ENCODE measurements around the gene CFAP221.

Gene CFAP221

DNA sequence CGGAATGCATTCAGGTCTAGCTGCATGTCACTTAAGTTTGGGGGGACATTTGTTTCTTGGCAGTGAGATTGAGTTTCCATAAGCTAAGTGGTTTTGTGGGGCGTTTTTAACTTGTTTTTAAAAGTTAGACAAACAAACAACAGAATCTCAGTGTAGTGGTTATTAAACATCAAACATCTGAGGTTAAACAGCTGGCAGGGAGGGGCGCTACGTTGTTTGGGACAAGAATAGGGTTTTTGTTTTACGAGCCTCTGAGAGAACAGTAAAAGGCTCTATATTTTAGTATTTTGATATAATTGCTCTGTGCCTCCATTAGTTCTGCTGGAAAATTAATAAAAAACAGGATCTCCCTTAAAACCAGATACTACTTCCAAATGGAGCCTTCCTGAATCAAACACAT lies 93.1 kb downstream of the CFAP221 start:
- no peak overlapping the region for H3K4me3 Mint-ChIP-seq
- no peaks in the 10 kb centered on the region for H3K9me3 Mint-ChIP-seq (ENCODE audit: low read depth)
- peaks cover under 1% of the 10 kb centered on the region for H3K27me3 Mint-ChIP-seq
- no peaks in the 10 kb centered on the region for H3K4me1 Mint-ChIP-seq (ENCODE audit: low read depth)
- H3K27ac Mint-ChIP-seq = no peak overlapping the region
- H3K36me3 Mint-ChIP-seq = no peaks in the 10 kb centered on the region

DNA sequence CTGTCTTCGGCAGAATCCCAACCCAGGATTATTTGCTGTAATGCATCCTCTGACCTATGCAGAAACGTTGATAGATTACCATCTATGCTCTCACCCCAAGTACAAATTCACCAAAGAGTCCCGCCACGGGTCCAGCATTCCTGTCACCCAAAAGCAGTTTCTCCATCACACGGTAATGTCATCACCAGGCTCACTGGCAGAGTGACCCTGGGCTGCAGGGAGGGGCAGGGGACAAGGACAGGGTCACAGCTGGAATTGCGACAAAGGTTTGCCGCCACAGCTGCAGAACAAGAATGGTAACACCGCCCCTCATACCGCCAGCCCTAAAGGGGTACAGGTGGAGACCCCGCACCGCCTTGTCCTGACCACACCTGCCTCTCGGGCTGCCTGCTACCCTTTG lies 94.0 kb downstream of the CFAP221 start:
- H3K9me3 Mint-ChIP-seq (ENCODE audit: low read depth) = no peaks in the 10 kb centered on the region
- no peak overlapping the region for H3K27ac Mint-ChIP-seq
- H3K36me3 Mint-ChIP-seq = no peaks in the 10 kb centered on the region
- no peaks in the 10 kb centered on the region for H3K4me1 Mint-ChIP-seq (ENCODE audit: low read depth)
- no peak overlapping the region for H3K4me3 Mint-ChIP-seq
- no peaks in the 10 kb centered on the region for H3K27me3 Mint-ChIP-seq

DNA sequence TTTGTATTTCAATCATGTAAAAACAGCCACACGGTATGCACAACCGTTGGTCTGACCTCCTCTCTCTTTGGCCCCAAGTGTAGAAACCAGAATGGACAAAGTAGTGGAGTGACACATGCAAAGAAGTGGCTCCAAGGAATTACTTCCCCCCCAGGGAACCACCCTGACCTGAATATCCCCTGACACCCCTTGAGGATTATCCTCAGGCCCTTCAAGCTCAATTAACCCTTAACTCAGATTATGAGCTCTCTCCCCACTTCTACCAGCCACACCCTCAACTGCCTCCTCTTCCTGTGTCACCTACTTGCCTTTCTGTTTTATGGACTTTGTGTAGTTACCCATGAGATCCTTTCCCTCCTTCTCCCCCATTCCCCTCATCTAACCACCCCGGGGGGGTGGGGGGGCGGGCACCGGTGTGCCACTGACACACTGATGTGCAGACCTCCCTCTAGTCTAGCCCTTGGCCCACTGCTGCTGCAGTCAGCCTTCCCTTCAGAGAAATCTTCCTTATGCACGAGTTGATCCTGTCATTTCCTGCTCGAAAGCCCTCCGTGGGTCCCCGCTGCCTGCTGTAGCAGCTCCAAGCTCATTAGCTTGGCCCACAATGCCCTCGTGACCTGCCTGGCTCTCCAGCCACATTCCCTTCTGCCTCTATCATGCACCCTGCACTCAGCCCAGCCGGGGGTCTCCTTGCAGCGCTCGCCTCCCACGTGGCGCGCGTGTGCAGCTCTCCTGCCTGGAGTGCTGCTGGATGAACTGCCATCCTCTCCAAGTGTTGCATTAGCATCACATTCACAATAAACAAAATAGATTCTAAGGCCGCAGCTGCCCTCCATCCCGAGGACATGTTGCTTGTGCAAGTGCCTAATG lies 94.7 kb downstream of the CFAP221 start:
- no peaks in the 10 kb centered on the region for H3K27me3 Mint-ChIP-seq
- no peaks in the 10 kb centered on the region for H3K9me3 Mint-ChIP-seq (ENCODE audit: low read depth)
- no peaks in the 10 kb centered on the region for H3K4me1 Mint-ChIP-seq (ENCODE audit: low read depth)
- no peak overlapping the region for H3K4me3 Mint-ChIP-seq
- H3K27ac Mint-ChIP-seq = no peak overlapping the region
- H3K36me3 Mint-ChIP-seq = no peaks in the 10 kb centered on the region

DNA sequence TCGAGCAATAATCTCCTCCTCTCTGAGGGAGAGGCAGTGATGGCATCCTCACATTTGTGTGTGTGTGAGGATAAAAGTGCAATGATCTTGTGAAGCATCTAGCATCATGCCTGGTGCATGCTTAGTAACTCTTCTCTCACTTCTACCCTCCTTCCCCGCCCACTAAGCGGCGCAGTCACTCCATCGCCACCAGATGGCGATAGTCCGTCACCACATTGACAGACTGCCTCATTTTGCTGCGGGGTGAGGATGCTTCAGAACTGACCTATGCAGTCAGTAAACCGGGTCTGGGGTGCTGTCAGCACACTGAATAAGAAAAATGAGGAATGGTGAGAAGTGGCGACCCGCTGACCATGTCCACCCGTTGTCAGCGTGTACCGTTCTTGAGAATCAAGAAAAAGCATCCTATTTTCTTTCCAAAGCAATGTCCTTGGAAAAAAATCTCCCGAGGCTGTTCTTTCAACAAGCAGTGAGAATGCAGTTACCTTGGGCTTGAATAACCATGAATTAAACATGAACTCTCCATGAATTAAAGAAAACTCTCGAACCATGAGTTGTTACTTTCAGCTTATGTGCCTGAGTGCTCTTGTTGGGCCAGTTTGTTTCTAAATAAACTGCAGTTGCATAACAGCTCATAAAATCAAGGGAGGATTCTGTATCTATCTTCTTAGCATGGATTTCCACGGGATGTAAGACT lies 97.5 kb downstream of the CFAP221 start:
- no peak overlapping the region for H3K27ac Mint-ChIP-seq
- H3K4me3 Mint-ChIP-seq = no peak overlapping the region
- H3K4me1 Mint-ChIP-seq (ENCODE audit: low read depth) = no peaks in the 10 kb centered on the region
- H3K36me3 Mint-ChIP-seq = no peaks in the 10 kb centered on the region
- H3K27me3 Mint-ChIP-seq = no peaks in the 10 kb centered on the region
- H3K9me3 Mint-ChIP-seq (ENCODE audit: low read depth) = no peaks in the 10 kb centered on the region

DNA sequence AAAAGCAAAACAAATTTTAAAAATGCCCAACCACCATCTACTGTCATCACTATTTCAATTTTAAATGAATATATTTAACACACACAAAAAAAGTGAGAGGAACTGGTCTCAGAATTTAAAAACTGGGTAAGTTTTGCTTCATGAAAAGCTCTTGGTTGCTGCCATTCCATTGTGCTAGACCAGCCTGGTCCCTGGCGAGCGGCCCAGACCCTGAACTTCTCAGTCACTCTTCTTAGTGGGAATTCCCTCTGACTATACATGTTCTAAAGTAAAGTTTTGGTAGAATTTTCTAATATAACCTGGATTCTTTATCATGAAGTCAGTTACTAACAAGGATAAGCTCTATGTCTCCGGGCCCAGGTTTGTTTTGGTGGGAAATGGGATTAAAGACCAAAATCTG lies 99.9 kb downstream of the CFAP221 start:
- Mint-ChIP-seq H3K4me3 (no peak overlapping the region), H3K27ac (no peak overlapping the region), H3K9me3 (ENCODE audit: low read depth) (no peaks in the 10 kb centered on the region), H3K4me1 (ENCODE audit: low read depth) (no peaks in the 10 kb centered on the region), H3K36me3 (peaks cover 4% of the 10 kb centered on the region), H3K27me3 (peaks cover 4% of the 10 kb centered on the region)

DNA sequence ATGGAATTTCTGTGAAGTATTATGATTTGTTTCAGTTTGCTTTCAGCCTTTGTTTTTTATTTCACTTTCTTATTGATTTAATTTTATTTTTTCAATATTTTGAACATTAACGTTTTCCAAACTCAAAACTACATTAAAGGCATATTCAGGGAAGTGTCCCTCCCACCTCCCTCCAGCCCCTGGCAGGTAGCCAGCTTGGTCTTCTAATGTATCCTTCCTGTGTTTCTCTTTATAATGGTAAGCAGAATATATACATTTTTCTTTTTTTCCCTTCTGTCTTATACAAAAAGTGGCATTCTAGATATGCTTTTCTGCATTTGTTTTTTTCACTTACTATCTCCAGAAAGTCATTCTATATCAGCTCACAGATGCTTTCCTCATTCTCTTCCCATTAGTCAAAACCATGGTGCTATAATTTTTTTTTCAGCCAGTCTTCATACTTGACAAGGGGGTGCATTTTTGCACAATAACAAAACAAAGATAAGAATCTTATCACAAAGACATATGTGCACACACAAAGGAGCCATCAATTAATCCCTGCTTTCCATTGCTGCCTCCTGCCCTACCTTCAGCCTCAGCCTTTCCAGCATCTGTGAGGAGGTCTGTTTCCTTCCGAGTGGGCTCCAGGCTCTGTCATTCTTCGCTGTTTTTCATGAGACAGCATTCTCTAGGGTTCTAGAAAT lies 101.1 kb downstream of the CFAP221 start:
- Mint-ChIP-seq H3K27me3 (peaks cover 4% of the 10 kb centered on the region), H3K27ac (no peak overlapping the region), H3K36me3 (peaks cover 4% of the 10 kb centered on the region), H3K4me1 (ENCODE audit: low read depth) (no peaks in the 10 kb centered on the region), H3K9me3 (ENCODE audit: low read depth) (no peaks in the 10 kb centered on the region), H3K4me3 (no peak overlapping the region)

DNA sequence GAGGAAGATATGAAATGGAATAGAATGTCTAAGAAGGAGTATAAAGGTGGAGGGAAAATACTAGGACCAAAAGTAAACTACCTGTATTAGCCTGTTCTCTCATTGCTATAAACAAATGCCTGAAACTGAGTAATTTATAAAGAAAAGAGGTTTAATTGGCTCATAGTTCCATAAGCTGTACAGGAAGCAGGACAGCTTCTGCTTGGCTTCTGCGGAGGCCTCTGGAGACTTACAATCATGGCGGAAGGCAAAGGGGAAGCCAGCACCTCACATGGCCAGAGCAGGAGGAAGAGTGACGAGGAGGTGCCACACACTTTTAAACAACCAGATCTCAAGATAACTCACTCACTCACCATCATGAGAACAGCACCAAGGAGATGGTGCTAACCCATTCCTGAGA lies 101.9 kb downstream of the CFAP221 start:
- H3K9me3 Mint-ChIP-seq (ENCODE audit: low read depth) = no peaks in the 10 kb centered on the region

DNA sequence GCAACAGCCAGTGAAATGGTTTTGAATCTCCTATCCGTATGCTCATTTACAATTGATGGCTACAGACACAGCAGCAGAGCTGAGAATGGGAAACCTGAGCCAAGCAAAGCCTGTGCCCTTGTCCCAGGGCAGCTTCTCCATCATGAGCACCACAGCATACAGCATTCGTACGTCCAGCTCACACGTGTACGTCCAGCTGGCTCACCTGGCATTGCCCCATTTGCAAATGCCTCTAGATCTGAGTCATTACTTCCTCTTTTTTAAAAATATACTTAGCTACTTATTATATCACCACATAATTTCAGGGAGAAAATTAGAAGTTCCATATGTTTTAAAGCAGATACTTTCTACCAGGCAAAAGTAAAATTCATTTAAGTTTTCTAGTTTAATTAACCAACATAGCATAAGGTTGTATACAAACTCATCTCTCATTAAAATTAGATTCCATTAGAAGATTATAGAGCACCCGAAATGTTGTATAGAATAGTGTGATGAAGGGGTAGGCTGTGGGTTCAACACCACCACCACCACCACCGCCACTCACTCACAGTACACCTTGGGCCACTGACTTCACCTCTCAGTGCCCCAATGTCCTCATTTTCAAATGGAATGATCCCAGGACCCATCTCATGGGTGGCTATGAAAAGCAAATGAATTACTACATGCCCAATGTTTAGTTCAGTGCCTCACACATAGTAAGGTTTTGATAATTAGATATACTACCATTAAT lies 103.4 kb downstream of the CFAP221 start:
- Mint-ChIP-seq H3K4me3 (no peak overlapping the region), H3K4me1 (ENCODE audit: low read depth) (no peaks in the 10 kb centered on the region), H3K9me3 (ENCODE audit: low read depth) (no peaks in the 10 kb centered on the region), H3K27me3 (peaks cover 4% of the 10 kb centered on the region), H3K36me3 (peaks cover 4% of the 10 kb centered on the region), H3K27ac (no peak overlapping the region)

More for the DNA sequence above, 101.9 kb downstream of the CFAP221 start:
- Mint-ChIP-seq H3K27ac (no peak overlapping the region), H3K36me3 (peaks cover 4% of the 10 kb centered on the region), H3K27me3 (peaks cover 4% of the 10 kb centered on the region), H3K4me3 (no peak overlapping the region), H3K4me1 (ENCODE audit: low read depth) (no peaks in the 10 kb centered on the region)

DNA sequence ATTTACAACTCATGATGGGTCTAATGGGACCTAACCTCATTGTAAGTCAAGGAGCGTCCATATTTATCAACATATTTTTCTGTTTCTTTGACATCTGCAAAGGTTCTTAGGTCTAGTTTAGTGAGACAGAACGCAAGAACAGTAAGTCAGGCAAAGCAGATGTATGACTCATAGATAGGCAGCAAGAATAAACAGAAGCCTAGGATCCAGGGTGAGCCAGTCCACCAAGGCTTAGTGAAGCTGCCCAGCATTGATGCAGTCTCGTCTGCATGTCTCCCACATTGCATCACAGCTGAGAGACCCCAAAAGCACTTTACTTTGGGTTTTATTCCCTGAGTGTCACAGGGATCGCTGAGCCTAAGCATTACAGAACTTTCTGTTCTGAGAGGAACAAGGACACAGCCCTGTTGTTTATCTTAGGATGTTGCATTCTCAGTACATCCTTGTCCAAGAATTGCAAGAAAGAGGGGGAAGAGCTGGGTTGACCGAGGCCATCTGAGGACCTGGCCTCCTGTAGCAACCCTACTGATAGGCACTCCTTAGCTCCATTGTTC lies 105.2 kb downstream of the CFAP221 start:
- Mint-ChIP-seq H3K27me3 (peaks cover 4% of the 10 kb centered on the region), H3K9me3 (ENCODE audit: low read depth) (no peaks in the 10 kb centered on the region), H3K36me3 (peaks cover 4% of the 10 kb centered on the region), H3K27ac (no peak overlapping the region), H3K4me1 (ENCODE audit: low read depth) (no peaks in the 10 kb centered on the region), H3K4me3 (no peak overlapping the region)

DNA sequence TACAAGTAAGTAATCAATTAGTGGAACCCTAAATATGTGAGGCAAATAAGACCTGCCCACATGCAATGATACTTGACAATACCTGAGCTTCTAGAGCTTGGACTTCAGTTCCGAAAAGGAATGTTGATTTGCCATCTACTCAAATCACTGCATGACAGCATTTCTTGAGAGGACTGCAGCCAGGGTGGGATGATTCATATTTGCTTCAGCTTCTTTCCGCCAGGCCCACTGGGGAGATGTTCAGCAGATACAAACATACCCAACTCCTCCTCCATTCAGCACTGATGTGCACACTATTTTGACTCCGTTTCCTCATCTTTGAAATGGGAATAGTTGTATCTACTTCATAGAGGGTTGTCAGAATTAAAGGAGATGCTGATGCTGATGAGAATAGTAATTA lies 106.0 kb downstream of the CFAP221 start:
- no peak overlapping the region for H3K4me3 Mint-ChIP-seq
- H3K27me3 Mint-ChIP-seq = peaks cover 4% of the 10 kb centered on the region
- H3K9me3 Mint-ChIP-seq (ENCODE audit: low read depth) = no peaks in the 10 kb centered on the region
- H3K36me3 Mint-ChIP-seq = peaks cover 4% of the 10 kb centered on the region
- H3K27ac Mint-ChIP-seq = no peak overlapping the region
- no peaks in the 10 kb centered on the region for H3K4me1 Mint-ChIP-seq (ENCODE audit: low read depth)

DNA sequence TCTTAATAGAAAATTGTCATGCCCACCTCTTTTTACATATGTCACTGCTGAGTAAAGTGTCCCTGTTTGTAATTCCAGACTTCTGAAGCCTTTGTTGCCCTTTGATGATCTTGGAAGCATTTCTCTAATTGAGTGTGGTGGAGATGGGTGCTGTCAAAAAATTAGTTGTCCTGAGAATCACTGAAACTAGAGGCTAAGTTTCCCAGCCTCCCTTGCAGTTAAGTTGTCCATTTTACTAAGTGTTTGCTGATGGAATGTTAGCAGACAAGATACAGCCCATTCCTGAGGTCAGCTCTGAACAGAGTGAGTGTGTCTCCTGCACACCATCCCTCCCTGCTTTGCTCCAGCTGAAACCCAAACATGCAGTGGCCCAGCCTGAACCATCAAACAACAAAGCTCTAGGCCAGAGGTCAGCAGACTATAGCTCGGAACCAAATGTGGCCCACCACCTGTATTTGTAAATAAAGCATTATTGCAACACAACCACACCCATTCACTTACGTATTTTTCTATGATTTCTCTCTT lies 106.7 kb downstream of the CFAP221 start:
- Mint-ChIP-seq H3K27me3 (peaks cover 4% of the 10 kb centered on the region), H3K4me1 (ENCODE audit: low read depth) (no peaks in the 10 kb centered on the region), H3K4me3 (no peak overlapping the region), H3K36me3 (peaks cover 4% of the 10 kb centered on the region), H3K27ac (no peak overlapping the region), H3K9me3 (ENCODE audit: low read depth) (no peaks in the 10 kb centered on the region)

DNA sequence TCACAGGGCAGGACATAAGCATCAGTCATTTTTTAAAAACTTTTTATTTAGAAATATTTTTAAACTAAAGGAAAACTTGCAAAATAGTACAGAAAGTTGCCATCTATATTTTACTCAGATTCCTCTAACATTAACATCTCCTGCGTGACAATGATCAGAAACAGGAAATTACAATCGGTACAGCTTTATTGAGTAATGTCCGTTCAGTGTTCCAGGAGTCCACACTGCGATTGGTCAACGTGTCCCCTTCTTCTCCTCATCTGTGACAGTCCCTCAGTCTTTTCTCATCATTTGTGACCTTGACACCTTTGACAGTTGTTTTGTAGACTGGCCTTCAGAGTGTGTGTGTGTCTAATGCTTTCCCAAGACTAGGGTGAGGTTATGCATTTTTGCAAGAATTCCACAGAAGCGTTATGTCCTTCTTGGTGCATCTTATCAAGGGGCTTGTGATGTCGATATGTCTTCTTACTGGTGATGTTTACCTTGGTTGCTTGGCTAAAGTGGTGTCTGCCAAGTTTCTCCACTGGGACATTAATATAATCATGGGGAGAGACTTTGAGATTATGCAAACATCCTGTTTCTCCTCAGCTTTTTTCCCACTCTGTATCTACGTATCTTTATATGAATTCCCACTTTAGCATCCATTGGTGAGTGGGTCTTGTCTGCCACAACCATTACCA lies 113.4 kb downstream of the CFAP221 start:
- no peaks in the 10 kb centered on the region for H3K9me3 Mint-ChIP-seq (ENCODE audit: low read depth)
- peaks cover 5% of the 10 kb centered on the region for H3K27me3 Mint-ChIP-seq
- no peaks in the 10 kb centered on the region for H3K36me3 Mint-ChIP-seq
- H3K27ac Mint-ChIP-seq = no peak overlapping the region
- no peaks in the 10 kb centered on the region for H3K4me1 Mint-ChIP-seq (ENCODE audit: low read depth)
- H3K4me3 Mint-ChIP-seq = no peak overlapping the region

DNA sequence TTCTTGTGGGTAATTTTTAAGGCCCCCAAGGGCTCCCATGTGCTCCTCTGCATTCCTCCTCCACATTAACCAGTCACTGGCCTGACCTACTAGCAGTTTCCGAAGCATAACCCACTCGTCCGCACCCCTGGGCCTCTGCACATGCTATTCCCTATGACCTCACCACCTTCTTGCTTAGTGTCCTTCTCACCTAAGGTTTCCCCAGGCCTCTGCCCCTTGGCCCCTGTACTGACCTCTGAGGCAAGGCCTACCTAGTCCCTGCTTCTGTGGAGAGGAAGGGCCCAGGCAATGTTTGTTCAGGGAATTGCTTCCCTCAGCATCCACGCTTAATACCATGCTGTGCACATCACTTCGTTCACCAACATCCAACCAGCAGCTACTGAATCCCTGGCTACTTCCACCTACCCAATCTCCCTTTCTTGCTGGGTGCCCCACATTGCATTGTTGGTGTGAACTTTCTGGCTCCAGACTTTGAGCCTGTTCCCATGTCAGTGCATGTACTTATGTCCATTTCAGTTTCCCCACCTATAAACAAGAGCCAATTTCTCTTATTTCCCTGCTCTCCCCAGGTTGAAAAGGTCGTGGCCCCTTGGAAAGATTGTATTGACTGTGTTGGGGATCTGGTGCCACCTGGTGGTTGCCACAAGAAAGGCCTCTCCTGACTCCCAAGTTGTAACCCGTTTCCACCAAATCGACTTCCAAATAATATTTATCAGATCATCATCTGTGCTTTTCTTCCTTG lies 115.5 kb downstream of the CFAP221 start:
- Mint-ChIP-seq H3K4me3 (no peak overlapping the region), H3K4me1 (ENCODE audit: low read depth) (peaks cover 2% of the 10 kb centered on the region), H3K9me3 (ENCODE audit: low read depth) (no peaks in the 10 kb centered on the region), H3K27me3 (peaks cover 5% of the 10 kb centered on the region), H3K27ac (no peak overlapping the region), H3K36me3 (peaks cover 2% of the 10 kb centered on the region)

Measured in activated naive CD8-positive, alpha-beta T cell (primary cell).